Gastroesophageal sphincter (tissue), 3 donors: ENCODE measurements around the gene ZNF362.

Source experiments
- EP300 ChIP-seq: sonication (generic); formaldehyde crosslinking; IDR thresholded peaks from one replicate; pipeline ENCODE4 v1.6.1; 2017; ENCODE audit warnings: antibody characterized with exemption, mild to moderate bottlenecking
- POLR2A ChIP-seq, 2 donors: fragments of 450-650 bp; IDR thresholded peaks; one replicate each; pipeline ENCODE4 v1.6.1; 2017; ENCODE audit warnings: antibody characterized with exemption in 2 of 2, mild to moderate bottlenecking in 2 of 2, moderate library complexity in 1 of 2
- POLR2AphosphoS5 ChIP-seq: sonication (generic); formaldehyde crosslinking; IDR thresholded peaks from one replicate; pipeline ENCODE4 v1.6.1; 2017; ENCODE audit warnings: antibody characterized with exemption
- TF ChIP-seq, protein P1 (sequence below), 4 experiments: fragments of 200-600 bp in 2 of 4; fragments of 450-650 bp in 2 of 4; sonication (generic) in 1 of 4; IDR thresholded peaks; one replicate each; pipeline ENCODE4 v1.5.1; 2017 to 2019; ENCODE audit warnings: antibody characterized with exemption in 4 of 4, mild to moderate bottlenecking in 2 of 4, moderate library complexity in 2 of 4

DNA sequence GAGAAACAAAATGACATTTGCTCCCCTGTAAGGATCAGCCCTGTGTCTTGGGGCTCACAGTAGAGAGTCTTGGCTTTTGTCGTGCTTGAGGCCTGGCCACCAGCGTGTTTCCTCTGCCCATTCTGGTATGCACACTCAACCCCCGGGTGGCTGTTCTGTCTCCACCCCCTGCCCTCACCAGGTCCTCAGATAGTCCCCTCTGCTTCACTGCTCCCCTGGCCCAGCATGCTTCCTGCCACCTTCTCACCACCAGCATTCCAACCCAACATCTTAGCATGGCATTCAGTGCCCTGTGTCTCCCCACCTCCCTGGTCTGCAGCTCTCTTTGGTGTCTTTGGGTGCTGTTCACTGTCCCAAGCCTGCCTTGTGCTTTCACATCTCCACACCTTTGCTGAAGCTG, 16.2 kb downstream of the ZNF362 start:
- TF ChIP-seq, protein P1, sequence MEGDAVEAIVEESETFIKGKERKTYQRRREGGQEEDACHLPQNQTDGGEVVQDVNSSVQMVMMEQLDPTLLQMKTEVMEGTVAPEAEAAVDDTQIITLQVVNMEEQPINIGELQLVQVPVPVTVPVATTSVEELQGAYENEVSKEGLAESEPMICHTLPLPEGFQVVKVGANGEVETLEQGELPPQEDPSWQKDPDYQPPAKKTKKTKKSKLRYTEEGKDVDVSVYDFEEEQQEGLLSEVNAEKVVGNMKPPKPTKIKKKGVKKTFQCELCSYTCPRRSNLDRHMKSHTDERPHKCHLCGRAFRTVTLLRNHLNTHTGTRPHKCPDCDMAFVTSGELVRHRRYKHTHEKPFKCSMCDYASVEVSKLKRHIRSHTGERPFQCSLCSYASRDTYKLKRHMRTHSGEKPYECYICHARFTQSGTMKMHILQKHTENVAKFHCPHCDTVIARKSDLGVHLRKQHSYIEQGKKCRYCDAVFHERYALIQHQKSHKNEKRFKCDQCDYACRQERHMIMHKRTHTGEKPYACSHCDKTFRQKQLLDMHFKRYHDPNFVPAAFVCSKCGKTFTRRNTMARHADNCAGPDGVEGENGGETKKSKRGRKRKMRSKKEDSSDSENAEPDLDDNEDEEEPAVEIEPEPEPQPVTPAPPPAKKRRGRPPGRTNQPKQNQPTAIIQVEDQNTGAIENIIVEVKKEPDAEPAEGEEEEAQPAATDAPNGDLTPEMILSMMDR (IDR thresholded peaks at IDR 0.05), result no peak
- TF ChIP-seq POLR2A (IDR thresholded peaks at IDR 0.05) (no peak), EP300 (no peak), POLR2AphosphoS5 (no peak)
